ENCODE data around the gene TRPM2.

DNA sequence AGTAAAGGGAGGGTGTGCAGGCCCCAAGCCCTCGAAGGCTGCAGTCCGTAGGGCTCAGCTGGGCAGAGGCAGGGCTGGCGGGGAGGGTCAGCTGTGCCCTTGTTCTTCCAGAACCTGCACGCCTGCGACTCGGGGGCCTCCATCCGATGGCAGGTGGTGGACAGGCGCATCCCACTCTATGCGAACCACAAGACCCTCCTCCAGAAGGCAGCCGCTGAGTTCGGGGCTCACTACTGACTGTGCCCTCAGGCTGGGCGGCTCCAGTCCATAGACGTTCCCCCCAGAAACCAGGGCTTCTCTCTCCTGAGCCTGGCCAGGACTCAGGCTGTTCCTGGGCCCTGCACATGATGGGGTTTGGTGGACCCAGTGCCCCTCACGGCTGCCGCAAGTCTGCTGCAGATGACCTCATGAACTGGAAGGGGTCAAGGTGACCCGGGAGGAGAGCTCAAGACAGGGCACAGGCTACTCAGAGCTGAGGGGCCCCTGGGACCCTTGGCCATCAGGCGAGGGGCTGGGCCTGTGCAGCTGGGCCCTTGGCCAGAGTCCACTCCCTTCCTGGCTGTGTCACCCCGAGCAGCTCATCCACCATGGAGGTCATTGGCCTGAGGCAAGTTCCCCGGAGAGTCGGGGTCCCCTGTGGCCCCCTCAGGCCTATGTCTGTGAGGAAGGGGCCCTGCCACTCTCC lies 88.3 kb downstream of the TRPM2 start:
- TF ChIP-seq, protein P1, sequence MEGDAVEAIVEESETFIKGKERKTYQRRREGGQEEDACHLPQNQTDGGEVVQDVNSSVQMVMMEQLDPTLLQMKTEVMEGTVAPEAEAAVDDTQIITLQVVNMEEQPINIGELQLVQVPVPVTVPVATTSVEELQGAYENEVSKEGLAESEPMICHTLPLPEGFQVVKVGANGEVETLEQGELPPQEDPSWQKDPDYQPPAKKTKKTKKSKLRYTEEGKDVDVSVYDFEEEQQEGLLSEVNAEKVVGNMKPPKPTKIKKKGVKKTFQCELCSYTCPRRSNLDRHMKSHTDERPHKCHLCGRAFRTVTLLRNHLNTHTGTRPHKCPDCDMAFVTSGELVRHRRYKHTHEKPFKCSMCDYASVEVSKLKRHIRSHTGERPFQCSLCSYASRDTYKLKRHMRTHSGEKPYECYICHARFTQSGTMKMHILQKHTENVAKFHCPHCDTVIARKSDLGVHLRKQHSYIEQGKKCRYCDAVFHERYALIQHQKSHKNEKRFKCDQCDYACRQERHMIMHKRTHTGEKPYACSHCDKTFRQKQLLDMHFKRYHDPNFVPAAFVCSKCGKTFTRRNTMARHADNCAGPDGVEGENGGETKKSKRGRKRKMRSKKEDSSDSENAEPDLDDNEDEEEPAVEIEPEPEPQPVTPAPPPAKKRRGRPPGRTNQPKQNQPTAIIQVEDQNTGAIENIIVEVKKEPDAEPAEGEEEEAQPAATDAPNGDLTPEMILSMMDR (IDR thresholded peaks at IDR 0.05), result no peak
- TF ChIP-seq POLR2A (IDR thresholded peaks at IDR 0.05; ENCODE audit: low read depth), result no peak
- TF ChIP-seq EP300 (IDR thresholded peaks at IDR 0.05), result no peak
- no peak for TF ChIP-seq POLR2AphosphoS5 (IDR thresholded peaks at IDR 0.05)
